ENCODE data around the gene PEX16.

The PEX16 gene

DNA sequence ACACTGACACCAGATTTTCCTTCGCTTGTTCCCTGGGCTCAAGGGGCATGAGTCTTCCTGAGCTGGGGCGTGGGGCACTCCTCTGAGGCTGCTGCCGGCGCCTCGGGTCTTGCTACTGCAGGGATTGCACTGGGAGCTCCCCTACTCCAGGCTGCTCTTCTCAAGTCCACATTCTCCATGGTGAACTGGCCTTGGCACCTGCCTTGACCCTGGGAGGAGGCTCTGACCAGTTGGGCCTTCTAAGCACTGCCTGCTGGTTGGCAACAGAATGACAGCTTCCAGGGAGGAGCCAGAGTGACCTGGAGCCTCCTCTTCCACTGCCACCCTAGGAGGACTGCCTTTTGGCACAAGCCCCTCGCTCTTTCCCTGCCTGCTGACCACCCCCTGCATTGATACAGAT, 20.1 kb downstream of the PEX16 start:
- DNase-seq (ENCODE audit: low read depth): peak; percentile 19

GRCh38 chr11:45896422-45896984, 21.2 kb downstream of the PEX16 start:
- DNase-seq (ENCODE audit: low read depth): no peak

DNA sequence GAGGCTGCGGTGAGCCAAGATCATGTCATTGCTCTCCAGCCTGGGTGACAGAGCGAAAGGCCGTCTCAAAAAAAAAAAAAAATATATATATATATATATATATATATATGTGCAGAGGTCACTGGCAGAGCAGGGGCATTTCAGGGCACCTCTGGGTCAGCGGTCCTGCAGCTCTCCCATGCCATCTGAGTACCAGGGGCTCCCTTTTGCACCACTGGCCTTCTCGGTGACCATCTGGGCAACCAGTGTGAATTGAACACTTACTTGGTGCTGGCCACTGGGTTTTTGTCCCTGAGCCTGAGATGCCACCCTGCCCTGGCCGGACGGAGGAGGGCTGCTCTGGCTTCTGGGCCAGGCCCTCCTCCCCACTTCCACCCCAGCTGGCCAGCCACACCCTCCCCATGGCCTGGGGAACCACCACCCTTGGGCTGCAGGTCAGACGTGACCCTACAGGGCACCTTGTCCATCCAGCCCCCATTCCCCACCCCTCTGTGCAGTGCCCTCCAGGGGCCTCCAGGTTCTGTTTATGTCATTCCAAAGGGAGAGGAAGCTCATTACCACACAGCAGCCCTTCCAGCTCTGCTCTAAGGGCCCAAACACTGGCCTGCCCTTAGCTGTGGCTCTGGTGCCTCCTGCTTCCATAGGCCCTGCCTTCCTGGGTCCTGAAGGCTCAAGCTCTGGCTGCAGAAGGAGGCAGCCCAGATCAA, 22.0 kb downstream of the PEX16 start:
- no peak for DNase-seq (ENCODE audit: low read depth)

- no peak for DNase-seq (ENCODE audit: low read depth)
These were observed 23.0 kb downstream of the PEX16 start for GRCh38 chr11:45894555-45895247.

DNA sequence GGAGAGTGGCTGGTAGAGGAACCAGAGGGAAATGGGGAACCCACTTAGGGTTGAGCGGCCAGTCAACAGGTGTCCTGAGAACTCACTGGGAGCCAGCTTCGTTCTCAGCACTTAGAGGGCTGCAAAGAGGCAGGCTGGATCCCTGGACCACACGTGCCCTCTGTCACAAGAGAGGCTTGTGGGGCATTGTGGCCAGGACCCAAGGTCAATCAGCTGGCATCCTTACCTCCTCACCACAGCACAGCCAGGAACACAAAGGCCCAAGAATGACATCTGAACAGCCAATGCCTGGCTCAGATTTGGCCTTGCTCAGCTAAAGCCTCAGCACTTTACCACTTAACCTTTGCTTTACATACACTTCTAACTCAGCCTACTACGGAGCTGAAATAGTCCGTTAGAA, 24.8 kb downstream of the PEX16 start:
- no peak for DNase-seq (ENCODE audit: low read depth)

DNA sequence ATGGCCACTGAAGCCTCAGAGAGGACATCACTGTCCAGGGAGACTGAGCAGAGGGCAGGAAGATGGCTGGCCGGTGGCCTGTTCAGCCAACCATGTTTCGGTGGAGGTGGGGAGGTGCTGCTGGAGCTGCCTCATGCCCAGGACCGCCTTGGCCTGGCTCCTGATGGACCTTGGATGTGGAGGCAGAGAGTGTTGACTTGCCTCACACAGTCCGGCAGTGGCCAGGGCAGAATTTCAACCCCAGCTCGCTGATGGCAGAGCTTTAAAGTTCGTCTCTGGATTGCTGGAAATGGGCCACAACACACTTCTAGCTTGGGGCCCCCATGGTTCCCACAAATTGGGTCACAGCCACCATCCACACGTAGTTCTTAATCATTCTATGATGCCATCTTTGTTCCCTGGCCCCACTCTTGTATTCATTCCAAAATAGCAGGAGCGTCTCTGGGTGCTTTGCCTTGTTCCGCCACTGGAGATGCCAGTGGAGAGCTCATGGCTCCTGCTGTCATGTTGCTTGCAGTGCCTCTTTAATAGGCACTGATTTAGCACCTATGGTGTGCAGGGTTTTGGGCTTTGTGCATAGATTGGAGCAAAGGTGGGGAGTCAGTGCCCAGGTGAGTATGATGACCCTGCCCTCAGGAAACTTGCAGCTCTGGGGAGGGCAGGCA, 26.7 kb downstream of the PEX16 start:
- DNase-seq (ENCODE audit: low read depth): no peak

DNA sequence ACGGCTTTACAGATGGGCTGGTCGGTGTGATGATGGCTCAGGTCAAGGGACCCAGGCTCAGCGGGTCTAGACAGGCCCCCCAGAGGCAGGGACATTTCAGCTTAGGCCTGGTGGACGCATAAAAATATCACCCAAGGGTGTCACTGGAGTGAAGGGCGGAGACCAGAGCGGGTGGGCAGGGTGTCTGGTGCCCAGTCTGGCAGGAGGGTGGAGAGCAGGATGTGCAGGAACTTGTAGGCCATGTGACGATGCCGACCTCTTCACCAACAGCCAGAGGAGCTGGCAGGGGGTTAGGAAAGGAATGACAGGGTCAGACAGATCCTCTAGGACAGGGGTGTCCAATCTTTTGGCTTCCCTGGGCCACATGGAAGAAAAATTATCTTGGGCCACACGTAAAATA, 27.7 kb downstream of the PEX16 start:
- DNase-seq (ENCODE audit: low read depth): no peak

DNA sequence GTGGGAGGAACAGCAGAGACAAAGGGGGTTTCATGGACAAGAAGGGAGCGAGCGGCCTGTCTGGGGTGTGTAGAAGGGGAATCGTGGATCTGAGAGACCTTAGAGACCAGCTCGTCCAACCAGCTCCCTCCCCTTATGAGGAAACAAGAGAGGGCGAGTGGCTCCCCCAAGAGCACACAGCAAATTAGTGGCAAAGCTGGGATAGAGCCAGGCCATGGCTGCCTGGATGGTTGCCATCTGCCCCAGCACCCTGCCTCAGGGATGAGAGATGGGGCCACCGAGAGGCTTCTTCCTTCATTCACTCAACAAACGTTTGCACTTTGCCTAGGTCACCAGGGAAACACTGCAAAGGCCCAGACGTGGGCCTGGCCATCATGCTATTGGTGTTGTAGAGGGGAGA, 28.1 kb downstream of the PEX16 start:
- no peak for DNase-seq (ENCODE audit: low read depth)

GRCh38 chr11:45887587-45887986, 30.1 kb downstream of the PEX16 start:
- no peak for DNase-seq (ENCODE audit: low read depth)

DNA sequence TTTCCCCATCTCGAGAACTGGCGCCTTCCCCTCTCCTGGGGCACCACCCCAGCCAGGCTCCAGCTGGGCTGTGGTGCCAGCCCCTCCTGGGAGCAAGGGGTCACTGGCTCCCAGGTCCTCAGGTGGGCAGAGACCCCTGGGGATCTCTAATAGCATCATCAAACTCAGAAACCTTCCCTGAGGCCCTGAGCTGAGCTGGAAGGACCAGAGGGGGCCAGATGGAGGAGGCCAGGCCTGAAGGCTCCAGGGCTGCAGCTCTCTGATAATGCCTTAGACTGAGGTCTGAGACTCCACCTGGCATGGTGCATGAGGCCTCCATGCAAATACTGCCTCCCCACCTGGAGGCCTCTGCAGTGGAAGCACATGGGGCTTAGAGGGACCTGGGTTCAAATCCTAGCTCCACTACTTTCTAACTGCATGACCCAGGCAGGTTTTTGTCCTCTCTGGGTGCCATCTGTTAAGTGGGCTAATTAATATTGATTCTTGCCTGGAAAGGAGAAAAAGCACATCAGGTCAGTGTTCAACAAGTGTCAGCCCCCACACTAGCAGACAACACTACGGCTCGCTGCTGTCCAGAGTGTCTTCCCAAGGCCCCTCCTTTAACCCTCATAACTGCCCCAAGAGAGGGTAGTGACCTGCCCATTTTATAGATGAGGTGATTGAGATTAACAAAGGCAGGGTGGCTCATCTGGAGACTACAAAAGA, 30.7 kb downstream of the PEX16 start:
- no peak for DNase-seq (ENCODE audit: low read depth)

- DNase-seq (ENCODE audit: low read depth): no peak
These were observed 31.6 kb downstream of the PEX16 start for GRCh38 chr11:45885921-45886721.

DNA sequence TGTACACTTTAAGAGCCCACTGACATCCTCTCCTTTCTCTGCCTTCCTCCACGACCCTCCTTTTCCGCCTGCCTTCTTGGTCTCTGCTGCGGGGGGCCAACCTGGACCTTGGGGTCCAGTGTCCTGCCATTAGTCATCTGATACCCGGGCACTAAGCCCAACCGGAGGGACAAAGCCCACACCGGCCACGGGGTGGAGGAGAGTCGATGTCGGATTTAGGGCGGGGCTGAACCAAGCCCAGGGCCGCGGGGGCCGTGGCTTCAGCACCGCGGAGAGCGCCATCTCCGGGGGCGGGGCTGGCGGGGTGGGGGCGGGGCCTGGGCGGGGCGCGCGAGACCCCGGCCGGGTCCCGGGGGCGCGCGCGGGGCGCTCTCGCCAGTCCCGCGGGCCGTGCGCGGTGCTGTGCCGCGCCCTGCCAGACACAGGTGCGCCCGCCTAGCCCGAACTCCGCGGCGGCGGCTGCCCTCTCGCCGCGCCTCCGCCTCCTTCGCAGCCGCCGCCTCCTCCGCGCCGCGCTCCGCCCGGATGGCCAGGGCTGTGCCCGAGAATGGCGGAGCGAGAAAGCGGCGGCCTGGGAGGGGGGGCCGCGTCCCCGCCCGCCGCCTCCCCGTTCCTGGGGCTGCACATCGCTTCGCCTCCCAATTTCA, 32.3 kb downstream of the PEX16 start, which contains the start of gene MAPK8IP1:
Gene MAPK8IP1 (plus strand): TSS at position 378 of the 647 bp plus-strand sequence. CDS start 170 bp downstream, at position 548.
- peak; percentile 55 for DNase-seq (ENCODE audit: low read depth)

DNA sequence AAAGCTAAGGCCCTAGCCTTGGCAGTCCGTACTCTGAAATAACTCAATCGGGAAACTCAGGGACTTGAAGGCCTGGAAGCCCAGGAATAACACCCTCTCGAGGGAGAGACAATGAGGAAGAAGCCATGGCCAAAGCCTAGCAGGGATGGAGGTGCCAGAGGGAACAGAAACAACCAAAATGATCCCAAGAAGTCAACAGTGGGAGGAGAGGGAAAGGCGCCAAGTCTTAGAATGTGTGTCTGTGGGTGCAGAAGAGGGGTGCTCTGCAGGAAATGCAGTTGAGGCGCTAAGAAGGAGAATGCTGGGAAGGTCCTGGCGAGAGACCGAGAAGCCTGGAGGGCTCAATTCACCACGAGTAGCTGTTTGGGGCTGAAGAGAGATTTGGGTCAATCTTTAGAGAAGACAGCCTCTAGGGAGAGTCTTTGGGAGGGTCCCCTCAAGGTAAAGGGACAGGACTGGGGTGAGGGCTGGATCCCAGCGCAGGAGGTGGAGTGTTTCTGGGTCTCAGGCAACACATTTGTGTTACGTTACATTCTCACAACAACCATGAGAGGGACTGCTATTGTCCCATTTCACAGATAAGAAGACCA, 33.0 kb downstream of the PEX16 start:
- no peak for DNase-seq (ENCODE audit: low read depth)

- peak; percentile 12 for DNase-seq (ENCODE audit: low read depth)
These were observed 35.8 kb downstream of the PEX16 start for GRCh38 chr11:45881708-45882368.

- DNase-seq (ENCODE audit: low read depth): no peak
These were observed 36.7 kb downstream of the PEX16 start for GRCh38 chr11:45880772-45881570.

DNA sequence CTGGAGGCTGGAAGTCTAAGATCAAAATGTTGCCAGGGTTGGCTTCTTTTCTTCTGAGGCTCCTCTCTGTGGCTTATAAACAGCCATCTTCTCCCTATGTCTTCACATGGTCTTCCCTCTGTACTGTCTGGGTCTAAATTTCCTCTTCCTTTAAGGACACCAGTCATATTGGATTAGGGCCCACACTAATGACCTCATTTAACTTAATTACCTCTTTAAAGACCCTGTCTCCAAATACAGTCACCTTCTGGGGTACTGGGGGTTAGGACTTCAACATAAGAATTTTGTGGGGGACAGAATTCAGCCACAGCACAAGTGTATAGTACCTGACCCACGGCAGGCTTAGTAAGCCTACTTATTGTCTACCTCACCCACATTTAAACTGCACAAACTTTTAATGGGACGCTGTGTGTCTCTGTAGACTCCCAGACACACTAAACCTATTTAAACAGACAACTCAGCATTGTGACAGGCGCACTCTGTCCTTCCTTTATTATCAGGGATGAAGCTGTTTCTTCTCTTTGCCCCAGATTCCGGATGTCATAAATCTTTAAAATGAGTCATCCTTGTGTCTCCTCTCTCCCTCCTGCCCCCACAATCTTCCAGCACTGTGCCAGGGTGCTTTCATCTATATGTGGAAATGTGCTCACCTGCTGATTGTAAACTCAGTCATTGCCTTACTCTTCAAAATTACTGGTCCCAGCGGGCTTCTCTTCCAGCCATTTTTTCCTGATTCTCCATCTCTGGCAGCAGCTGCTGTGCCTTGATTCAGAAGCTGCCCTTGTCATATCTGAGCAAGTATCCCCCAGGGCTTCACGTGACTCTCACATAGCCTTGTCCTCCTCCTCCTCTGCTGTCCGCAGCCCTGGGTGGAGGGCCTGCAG, 37.6 kb downstream of the PEX16 start:
- peak; percentile 75 for DNase-seq (ENCODE audit: low read depth)

DNA sequence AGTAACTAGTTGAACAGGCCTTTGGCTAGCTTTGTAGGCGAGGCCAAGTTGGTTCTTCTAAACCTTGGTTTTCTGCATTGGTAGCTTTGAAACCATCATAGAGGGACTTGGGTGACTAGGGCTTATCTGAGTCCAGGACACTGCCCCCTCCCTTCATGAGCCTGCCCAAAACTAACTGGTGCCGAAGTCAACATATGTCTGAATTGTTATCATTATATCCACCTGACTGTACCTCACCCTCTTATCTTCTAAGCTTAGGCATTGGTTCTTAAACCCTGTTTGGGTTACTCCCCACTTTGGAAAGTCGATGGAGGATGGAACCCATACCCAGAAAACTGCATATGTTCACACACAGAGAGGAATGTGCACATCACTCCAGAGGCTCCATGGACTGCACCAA, 39.8 kb downstream of the PEX16 start:
- no peak for DNase-seq (ENCODE audit: low read depth)

DNA sequence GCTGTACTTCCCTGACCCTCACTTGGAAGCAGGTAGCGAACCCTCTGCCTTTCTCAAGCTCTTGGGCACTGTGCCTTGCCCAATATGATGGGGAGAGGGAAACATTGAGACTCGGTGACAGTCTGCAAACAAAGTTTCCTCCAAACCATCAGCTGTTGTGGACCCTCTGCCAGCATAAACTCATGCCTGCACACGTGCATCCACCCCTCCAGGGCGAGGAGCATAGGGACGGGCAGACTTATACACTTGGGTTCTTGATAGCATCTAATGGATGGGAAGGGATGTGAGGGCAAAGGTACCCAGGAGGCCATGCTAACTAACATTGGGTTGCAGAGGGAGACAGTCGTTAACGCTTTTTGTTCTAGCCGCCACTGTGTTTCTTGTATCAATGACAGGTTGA, 40.5 kb downstream of the PEX16 start:
- DNase-seq (ENCODE audit: low read depth): no peak
